ENCODE results near the gene UVSSA.
"Not testable (repeated sequence)": the region's sequence is repeated elsewhere in the genome, so short reads cannot be mapped to it uniquely, and the experiment has no call there.

Gene UVSSA

DNA sequence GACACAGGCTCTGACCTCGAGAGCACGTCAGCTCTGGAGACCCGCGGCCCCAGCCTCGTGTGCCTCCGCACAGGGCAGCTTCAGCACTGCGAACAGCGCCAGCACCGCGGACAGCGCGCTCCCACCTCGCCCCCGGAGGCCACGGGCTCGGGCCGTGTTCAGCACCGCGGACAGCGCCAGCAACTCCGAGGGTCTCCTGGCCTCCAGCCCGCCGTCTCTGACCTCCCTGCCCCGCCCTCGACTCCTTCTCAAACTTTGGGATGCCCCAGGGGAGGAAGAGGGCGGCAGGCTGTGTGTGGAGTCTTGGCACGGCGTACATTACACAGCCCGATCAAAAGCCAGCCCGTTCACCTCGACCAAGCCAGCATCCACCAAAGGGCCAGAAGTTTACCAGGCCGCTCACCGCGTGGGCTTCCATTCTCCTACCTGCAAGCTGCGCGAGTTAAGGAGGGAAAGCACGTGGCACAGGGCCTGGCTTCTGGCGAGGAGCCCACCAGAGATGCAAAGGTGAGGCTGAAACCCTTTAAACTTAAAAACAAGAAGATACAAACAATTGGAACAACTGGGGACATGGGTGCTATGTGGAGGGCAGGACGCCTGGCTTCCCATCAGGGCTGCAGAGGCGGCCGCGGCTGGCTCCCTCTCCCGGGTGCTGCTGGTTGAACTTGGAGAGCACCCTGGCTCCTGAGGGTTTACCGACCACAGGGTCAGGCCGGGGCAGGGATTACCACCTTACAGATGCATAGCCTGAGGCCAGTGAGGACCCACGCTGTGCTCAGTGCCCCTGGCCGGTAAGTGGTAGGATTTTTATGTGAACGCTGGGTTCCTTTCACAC lies 63.7 kb downstream of the UVSSA start:
- DNase-seq: peak; percentile 65

- no peak for DNase-seq
Observed at GRCh38 chr4:1411436-1412375, 64.7 kb downstream of the UVSSA start.

DNA sequence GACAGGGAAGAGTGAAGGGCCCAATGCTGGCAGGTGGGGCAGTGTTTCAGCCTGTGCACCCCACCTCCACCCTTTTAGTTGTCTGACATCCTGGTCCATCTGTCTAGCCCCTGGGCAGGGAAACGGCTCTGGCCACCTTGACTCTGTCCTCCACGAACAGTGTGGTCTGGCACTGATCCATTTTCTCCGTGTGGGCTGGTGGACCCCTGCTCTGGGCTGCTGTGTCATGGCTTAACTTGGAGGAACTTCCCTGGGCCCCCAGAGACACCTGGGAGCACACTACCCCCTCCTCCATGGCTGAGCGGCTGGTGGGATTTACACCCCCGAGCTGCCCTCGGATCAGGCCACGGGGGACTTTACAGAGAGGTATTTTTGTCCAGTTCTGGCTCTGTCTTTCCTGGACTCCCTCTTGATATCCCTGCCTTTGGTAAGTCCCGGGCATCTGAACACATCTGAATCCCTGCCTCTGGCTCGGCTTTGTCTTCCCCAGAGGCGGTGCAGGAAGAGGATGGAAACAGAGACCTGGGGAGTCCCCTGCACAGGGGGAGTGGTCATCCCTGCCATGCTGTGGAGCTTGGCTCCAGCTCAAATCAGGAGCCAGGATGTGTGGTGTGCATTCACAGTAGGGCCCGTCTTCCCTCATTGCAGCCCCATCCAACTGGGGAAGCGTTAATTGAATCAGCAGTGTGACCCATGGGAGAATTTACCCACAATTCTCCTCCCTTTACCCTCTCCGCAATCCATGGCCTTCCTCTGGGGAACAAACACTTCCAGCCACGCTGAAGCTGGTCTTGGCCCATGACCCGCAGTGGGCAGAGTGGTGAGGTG lies 65.6 kb downstream of the UVSSA start:
- DNase-seq: no peak

GRCh38 chr4:1413204-1413663 lies 66.2 kb downstream of the UVSSA start:
- no peak for DNase-seq

- no peak for DNase-seq
Observed at GRCh38 chr4:1413687-1414479, 66.9 kb downstream of the UVSSA start.

GRCh38 chr4:1414831-1415680 lies 68.0 kb downstream of the UVSSA start:
- DNase-seq: no peak

DNA sequence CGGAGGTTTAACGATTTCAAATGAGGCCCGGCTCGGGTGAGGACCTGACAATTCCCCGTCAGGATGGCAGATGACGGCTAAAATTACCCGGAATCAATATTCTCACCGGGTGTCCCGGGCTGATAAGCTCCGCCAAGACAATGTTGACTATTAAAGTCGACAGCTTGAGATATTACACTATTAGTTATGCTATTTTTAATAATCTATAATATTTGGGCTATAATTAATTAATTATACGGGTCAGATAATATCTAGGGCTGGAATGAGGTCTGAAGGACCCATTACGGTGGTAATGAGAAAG lies 68.6 kb downstream of the UVSSA start:
- no peak for DNase-seq

GRCh38 chr4:1416051-1416947 lies 69.3 kb downstream of the UVSSA start:
- no peak for DNase-seq

DNA sequence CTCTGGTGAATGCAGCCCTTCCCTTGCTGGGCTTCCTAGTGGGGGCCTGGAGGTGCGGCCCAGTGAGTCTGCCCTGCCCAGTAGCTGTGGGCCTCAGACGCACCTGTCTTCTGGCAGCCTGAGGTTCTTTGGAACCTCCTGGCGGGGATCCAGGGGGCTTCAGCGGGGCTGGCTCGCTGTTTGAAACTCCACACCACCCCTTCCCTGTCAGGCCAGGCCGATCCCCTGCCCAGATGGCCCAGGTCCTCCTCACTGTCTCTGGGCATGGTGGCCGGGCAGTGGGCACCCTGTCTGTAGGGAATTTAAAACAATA lies 69.9 kb downstream of the UVSSA start:
- no peak for DNase-seq

GRCh38 chr4:1417522-1418390 lies 70.7 kb downstream of the UVSSA start:
- DNase-seq: peak; percentile 86

DNA sequence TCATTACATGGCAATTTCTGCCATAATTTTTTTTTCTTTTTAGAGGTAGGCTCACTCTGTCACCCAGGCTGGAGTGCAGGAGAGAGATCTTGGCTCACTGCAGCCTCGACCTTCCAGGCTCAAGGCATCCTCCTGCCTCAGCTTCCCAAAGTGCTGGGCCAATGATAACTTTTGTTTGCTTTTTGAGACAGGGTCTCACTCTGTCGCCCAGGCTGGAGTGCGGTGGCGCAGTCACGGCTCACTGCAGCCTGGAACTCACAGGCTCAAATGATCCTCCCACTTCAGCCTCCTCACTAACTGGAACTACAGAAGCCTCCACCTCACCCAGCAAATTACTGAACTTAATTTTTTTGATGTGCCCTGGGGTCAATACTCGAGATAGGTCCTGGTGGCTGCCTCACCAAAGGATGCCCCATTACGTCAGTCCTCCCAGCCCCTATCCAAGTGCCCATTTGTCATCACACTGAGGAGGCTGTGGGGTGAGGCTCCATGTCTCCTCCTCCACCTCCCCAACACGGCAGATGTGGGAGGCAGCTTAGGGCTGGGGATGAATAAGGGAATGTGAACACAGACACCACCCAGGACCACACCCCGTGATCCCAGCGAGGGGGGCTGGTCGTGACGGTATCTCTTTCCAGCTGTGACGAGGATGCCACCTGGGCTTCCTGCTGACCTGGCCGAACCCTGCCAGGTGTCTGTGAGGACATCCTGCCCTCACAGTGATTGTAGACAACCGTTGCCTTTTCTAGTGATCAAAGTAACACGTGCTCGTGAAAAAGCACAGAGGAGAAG lies 71.7 kb downstream of the UVSSA start:
- no peak for DNase-seq

DNA sequence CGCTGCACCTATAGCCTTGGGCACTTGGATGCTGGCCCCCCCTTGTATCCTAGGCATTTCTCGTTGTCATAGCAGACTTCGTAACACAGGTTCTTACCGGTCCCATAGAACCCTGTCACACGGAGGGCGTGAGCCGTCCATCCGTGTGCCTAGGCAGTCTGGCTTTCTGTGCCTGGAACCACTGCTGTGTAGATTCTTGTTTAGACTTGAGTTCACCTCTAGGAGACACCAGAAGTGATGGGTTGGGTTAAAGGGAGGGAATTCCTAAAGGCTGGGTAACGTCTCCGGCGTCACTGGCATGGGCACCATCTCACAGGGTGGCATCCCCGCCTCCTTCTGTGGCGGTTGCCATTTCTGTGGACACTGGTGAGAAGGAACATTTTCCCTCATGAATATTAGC lies 72.7 kb downstream of the UVSSA start:
- DNase-seq: no peak

- DNase-seq: no peak
Observed at GRCh38 chr4:1421657-1422056, 74.6 kb downstream of the UVSSA start.

- no peak for DNase-seq
Observed at GRCh38 chr4:1427010-1427409, 80.0 kb downstream of the UVSSA start.

- DNase-seq: not testable (repeated sequence)
Observed at GRCh38 chr4:1443688-1444172, 96.7 kb downstream of the UVSSA start.
